Forelimb muscle (tissue), 1 donor: ENCODE results near the gene TOPAZ1. TPM values are rescaled to one million over a fixed set of nuclear protein-coding genes. Genes with fewer than 3 reads are reported as not detected.

Experiments used
- polyA plus RNA-seq: library from polyadenylated mRNA; unstranded; fragments of 120-200 nt; gene quantifications from one replicate; pipeline ENCODE4 v1.2.1, GENCODE V29; 2013; ENCODE audit not compliant: insufficient read length

The TOPAZ1 gene
- polyA plus RNA-seq, 1 donor = not detected

Other genes with a start within 250 kb of the TOPAZ1 start
- gene TCAIM, start 96.9 kb downstream of the TOPAZ1 start, polyA plus RNA-seq = 25.0 TPM
- 15.4 TPM for gene ZNF445, start 235.8 kb downstream of the TOPAZ1 start, polyA plus RNA-seq